IMR-90 (cell line): ENCODE measurements around the gene CD244.
"Not testable (repeated sequence)": the region's sequence is repeated elsewhere in the genome, so short reads cannot be mapped to it uniquely, and the experiment has no call there.

Source experiments
- BHLHE40 ChIP-seq: fragments of 150-350 bp; IDR thresholded peaks from 2 replicates; pipeline ENCODE4 v1.6.1; 2016; ENCODE audit warnings: mild to moderate bottlenecking, low read depth, low read length
- CEBPB ChIP-seq: IDR thresholded peaks from 2 replicates; pipeline ENCODE4 v1.6.1; 2012; ENCODE audit warnings: low read depth, low read length, improper control_type of control experiment
- CHD1 ChIP-seq: IDR thresholded peaks from 2 replicates; pipeline ENCODE4 v1.6.1; 2012; ENCODE audit warnings: low read depth, low read length, improper control_type of control experiment
- CTCF ChIP-seq: conservative IDR thresholded peaks from 2 replicates; pipeline ENCODE4 v1.5.1; 2012; ENCODE audit warnings: mild to moderate bottlenecking, low read depth, low read length, improper control_type of control experiment
- MXI1 ChIP-seq: IDR thresholded peaks from 2 replicates; pipeline ENCODE4 v1.6.1; 2012; ENCODE audit warnings: low read depth, mild to moderate bottlenecking, low read length, moderate library complexity, borderline replicate concordance
- POLR2A ChIP-seq: IDR thresholded peaks from 2 replicates; pipeline ENCODE4 v1.6.1; 2012; ENCODE audit warnings: mild to moderate bottlenecking, low read depth, low read length
- RCOR1 ChIP-seq: IDR thresholded peaks from 2 replicates; pipeline ENCODE4 v1.6.1; 2012; ENCODE audit warnings: mild to moderate bottlenecking, low read length, improper control_type of control experiment; ENCODE audit not compliant: insufficient replicate concordance
- RFX5 ChIP-seq: IDR thresholded peaks from 2 replicates; pipeline ENCODE4 v1.8.0; 2012; ENCODE audit warnings: low read depth, mild to moderate bottlenecking, low read length, moderate library complexity
- USF2 ChIP-seq: fragments of 150-350 bp; IDR thresholded peaks from 2 replicates; pipeline ENCODE4 v1.6.1; 2017; ENCODE audit warnings: mild to moderate bottlenecking, antibody characterized with exemption, low read length, low read depth

GRCh38 chr1:160902251-160902650 lies 39.6 kb upstream of the CD244 start:
- TF ChIP-seq CTCF, POLR2A, RCOR1, CEBPB, BHLHE40, MXI1, USF2, CHD1, RFX5: not testable (repeated sequence)
